Mucosa of rectum (tissue), 2 donors: Measurements from ENCODE around the gene PTGIS.

ENCODE experiments used
- H3K27ac ChIP-seq, 2 donors: one replicate each; pipeline ENCODE4 v1.7.0; 2013; ENCODE audit warnings: inconsistent platforms in 2 of 2, low read depth in 2 of 2, low read length in 2 of 2
- H3K27me3 ChIP-seq, 2 donors: one replicate each; pipeline ENCODE4 v1.7.0; 2013; ENCODE audit warnings: low read length in 2 of 2; ENCODE audit not compliant: control insufficient read depth in 2 of 2, insufficient read depth in 2 of 2
- H3K36me3 ChIP-seq, 2 donors: one replicate each; pipeline ENCODE4 v1.7.0; 2013; ENCODE audit warnings: low read length in 2 of 2; ENCODE audit not compliant: control insufficient read depth in 2 of 2, insufficient read depth in 2 of 2
- H3K4me1 ChIP-seq, 2 donors: one replicate each; pipeline ENCODE4 v1.7.0; 2013; ENCODE audit warnings: low read length in 2 of 2, mild to moderate bottlenecking in 1 of 2; ENCODE audit not compliant: control insufficient read depth in 2 of 2, insufficient read depth in 2 of 2
- H3K4me3 ChIP-seq, 2 donors: one replicate each; pipeline ENCODE4 v1.7.0; 2013; ENCODE audit warnings: low read length in 2 of 2
- H3K9ac ChIP-seq, 2 donors: one replicate each; pipeline ENCODE4 v1.7.0; 2013; ENCODE audit warnings: low read length in 2 of 2, low read depth in 1 of 2, mild to moderate bottlenecking in 1 of 2
- H3K9me3 ChIP-seq, 2 donors: one replicate each; pipeline ENCODE4 v1.7.0; 2013; ENCODE audit warnings: low read length in 2 of 2; ENCODE audit not compliant: control insufficient read depth in 2 of 2
- donor health status: healthy.
- donor health status: Normal muscosa, but diverticular disease.

Gene PTGIS

GRCh38 chr20:49587111-49587570 lies 19.2 kb upstream of the PTGIS start:
- Histone ChIP-seq H3K36me3 (no peaks in the 10 kb centered on the region), H3K4me3 (no peak overlapping the region), H3K9me3 (peaks cover 0 to 3% of the 10 kb centered on the region in 2 donors), H3K27me3 (no peaks in the 10 kb centered on the region), H3K9ac (no peak overlapping the region), H3K27ac (no peak overlapping the region), H3K4me1 (peaks cover 15 to 16% of the 10 kb centered on the region in 2 donors)

DNA sequence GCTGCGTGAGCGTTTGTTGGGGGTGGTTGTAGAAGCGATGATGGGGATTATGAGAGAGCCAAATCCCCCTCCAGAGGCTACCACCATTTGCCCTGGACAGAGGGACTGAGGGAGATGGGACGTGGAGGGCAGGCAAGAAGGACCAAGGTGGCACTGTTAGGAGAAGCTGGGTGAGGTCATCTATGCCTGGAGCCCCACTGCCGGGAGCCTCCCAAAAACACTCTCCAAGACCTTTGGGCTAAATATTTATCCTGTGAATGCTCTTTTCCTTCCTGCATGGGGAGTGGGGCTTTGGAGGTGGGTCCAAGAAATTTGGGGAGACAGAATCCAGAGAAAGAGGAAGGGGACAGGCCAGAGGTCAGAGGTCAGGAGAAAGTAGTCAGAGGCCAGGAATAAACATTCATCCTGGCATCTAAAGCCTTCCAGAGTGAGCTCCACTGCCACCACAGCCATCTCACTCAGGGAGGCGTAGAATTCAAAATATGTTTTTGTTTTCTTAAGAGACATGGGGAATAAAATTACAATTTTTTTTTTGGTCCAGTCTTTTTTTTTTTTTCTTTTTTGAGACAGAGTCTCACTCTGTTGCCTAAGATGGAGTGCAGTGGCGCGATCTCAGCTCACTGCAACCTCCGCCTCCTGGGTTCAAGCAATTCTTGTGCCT lies 17.8 kb upstream of the PTGIS start:
- Histone ChIP-seq H3K27me3 (no peaks in the 10 kb centered on the region), H3K4me3 (no peak overlapping the region), H3K36me3 (no peaks in the 10 kb centered on the region), H3K4me1 (peaks cover 15 to 16% of the 10 kb centered on the region in 2 donors), H3K27ac (no peak overlapping the region), H3K9ac (no peak overlapping the region), H3K9me3 (peaks cover 0 to 3% of the 10 kb centered on the region in 2 donors)

DNA sequence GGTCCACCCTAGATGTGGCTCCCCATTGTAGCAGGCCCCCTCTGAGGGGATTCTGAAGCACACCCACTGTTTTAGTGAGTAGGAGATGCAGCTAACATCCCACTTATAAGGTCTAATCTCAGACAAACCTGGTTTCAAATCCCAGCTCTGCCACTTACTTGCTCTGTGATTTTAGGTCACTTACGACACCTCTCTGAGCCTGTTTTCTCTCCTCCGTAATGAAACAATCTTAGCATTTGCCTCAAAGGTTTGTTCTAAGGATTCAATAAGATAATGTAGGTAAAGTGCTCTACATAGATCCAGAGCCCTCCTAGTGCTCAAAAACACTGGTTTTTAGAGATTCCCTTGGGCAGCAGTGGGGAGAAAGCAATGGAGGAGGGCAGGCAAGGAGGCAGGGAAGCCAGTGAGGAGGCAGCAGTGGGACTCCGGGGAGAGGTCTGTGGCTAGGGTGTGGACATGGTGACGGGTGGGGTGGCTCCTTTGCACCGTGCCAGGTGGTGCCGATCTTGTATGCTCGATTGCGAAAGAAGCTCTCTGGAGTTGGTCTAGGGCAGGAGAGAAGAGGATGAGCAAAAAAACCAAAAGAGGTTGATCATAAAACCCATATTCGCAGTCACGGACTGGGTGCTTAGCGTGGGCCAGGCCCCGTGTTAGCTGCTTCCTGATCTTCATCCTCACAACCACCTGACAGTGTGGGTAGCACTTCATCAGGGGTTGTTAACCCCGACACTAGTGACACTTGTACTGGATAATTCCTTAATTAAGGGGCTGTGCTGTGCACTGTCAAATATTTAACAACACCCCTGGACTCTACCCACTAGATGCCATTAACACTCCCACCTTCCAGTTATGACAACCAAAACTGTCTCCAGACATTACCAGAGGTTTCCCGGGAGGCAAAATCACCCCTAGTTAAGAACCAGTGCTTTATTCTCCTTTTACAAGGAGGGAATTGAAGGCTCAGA lies 16.8 kb upstream of the PTGIS start:
- Histone ChIP-seq H3K4me3 (no peak overlapping the region), H3K36me3 (no peaks in the 10 kb centered on the region), H3K4me1 (peaks cover 15 to 16% of the 10 kb centered on the region in 2 donors), H3K27ac (peak overlapping the region; percentile 48 to 63), H3K9ac (no peak overlapping the region), H3K9me3 (peaks cover 0 to 3% of the 10 kb centered on the region in 2 donors), H3K27me3 (no peaks in the 10 kb centered on the region)

- Histone ChIP-seq H3K27me3 (peaks cover 0 to 1% of the 10 kb centered on the region in 2 donors), H3K9me3 (peaks cover 0 to 3% of the 10 kb centered on the region in 2 donors), H3K4me3 (no peak overlapping the region), H3K27ac (peak overlapping the region; percentile 48 to 63), H3K4me1 (peaks cover 15 to 16% of the 10 kb centered on the region in 2 donors), H3K9ac (no peak overlapping the region), H3K36me3 (no peaks in the 10 kb centered on the region)
Observed at GRCh38 chr20:49583669-49584417, 15.9 kb upstream of the PTGIS start.

GRCh38 chr20:49583343-49583668 lies 15.4 kb upstream of the PTGIS start:
- no peaks in the 10 kb centered on the region for H3K36me3 ChIP-seq
- no peak overlapping the region for H3K4me3 ChIP-seq
- peaks cover 0 to 1% of the 10 kb centered on the region in 2 donors for H3K27me3 ChIP-seq
- peaks cover 0 to 3% of the 10 kb centered on the region in 2 donors for H3K9me3 ChIP-seq
- H3K27ac ChIP-seq = no peak overlapping the region
- peaks cover 15 to 16% of the 10 kb centered on the region in 2 donors for H3K4me1 ChIP-seq
- H3K9ac ChIP-seq = no peak overlapping the region

GRCh38 chr20:49582413-49583334 lies 14.7 kb upstream of the PTGIS start:
- H3K4me1 ChIP-seq = peaks cover 15 to 16% of the 10 kb centered on the region in 2 donors
- no peak overlapping the region for H3K27ac ChIP-seq

DNA sequence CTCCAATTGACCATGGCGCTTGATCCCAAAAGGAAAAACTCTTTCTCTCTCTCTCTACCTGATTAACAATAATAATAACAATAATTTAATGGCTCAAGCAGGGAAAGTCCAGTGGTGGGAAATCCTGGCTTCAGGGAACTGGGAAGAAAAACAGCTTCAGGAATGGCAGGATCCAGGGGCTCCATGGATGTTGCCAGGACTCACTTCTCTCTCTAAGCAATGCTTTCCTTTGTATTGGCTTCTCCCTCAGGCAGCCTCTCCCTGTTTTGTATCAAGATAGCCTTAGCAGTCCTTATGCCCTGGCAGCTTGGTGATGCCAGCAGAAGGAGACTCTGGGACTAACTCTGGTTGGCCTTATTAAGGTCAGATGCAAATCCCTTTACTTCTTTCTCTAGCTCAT lies 13.5 kb upstream of the PTGIS start:
- H3K4me3 ChIP-seq = no peak overlapping the region
- no peaks in the 10 kb centered on the region for H3K36me3 ChIP-seq
- H3K9me3 ChIP-seq = peaks cover 0 to 3% of the 10 kb centered on the region in 2 donors
- H3K9ac ChIP-seq = no peak overlapping the region
- H3K4me1 ChIP-seq = peaks cover 15 to 16% of the 10 kb centered on the region in 2 donors
- H3K27ac ChIP-seq = no peak overlapping the region
- H3K27me3 ChIP-seq = peaks cover 0 to 1% of the 10 kb centered on the region in 2 donors

More at GRCh38 chr20:49582413-49583334, 14.7 kb upstream of the PTGIS start:
- no peak overlapping the region for H3K9ac ChIP-seq
- H3K27me3 ChIP-seq = peaks cover 0 to 1% of the 10 kb centered on the region in 2 donors
- H3K4me3 ChIP-seq = no peak overlapping the region
- peaks cover 0 to 3% of the 10 kb centered on the region in 2 donors for H3K9me3 ChIP-seq
- no peaks in the 10 kb centered on the region for H3K36me3 ChIP-seq

GRCh38 chr20:49580813-49581174 lies 12.9 kb upstream of the PTGIS start:
- Histone ChIP-seq H3K27me3 (peaks cover 0 to 1% of the 10 kb centered on the region in 2 donors), H3K9ac (no peak overlapping the region), H3K36me3 (no peaks in the 10 kb centered on the region), H3K4me3 (no peak overlapping the region), H3K4me1 (peaks cover 15 to 16% of the 10 kb centered on the region in 2 donors), H3K9me3 (peaks cover 0 to 3% of the 10 kb centered on the region in 2 donors), H3K27ac (peak overlapping the region in 1 of 2 donors; percentile 34)
